NCI-H1092 treated with DMSO at 0.1 percent for 48 hours (cell line): ENCODE data around the gene P2RX7.
"Not testable (repeated sequence)": the region's sequence is repeated elsewhere in the genome, so short reads cannot be mapped to it uniquely, and the experiment has no call there.

Experiments used
- DNase-seq: peaks from one replicate; lab custom pipeline; 2025; lab: John Stamatoyannopoulos, UW

The P2RX7 gene

GRCh38 chr12:121135320-121135719 lies 2.6 kb downstream of the P2RX7 start:
- no peak for DNase-seq

- no peak for DNase-seq
These were observed 4.8 kb downstream of the P2RX7 start for GRCh38 chr12:121137512-121137911.

- no peak for DNase-seq
These were observed 5.6 kb downstream of the P2RX7 start for GRCh38 chr12:121138284-121138683.

- no peak for DNase-seq
These were observed 6.6 kb downstream of the P2RX7 start for GRCh38 chr12:121139286-121139685.

GRCh38 chr12:121142171-121142950 lies 9.7 kb downstream of the P2RX7 start:
- DNase-seq = no peak

- no peak for DNase-seq
These were observed 11.8 kb downstream of the P2RX7 start for GRCh38 chr12:121144416-121144914.

GRCh38 chr12:121145221-121145620 lies 12.5 kb downstream of the P2RX7 start:
- DNase-seq = no peak

GRCh38 chr12:121149289-121149688 lies 16.6 kb downstream of the P2RX7 start:
- DNase-seq = not testable (repeated sequence)

- no peak for DNase-seq
These were observed 22.2 kb downstream of the P2RX7 start for GRCh38 chr12:121154793-121155375.

GRCh38 chr12:121156365-121156764 lies 23.7 kb downstream of the P2RX7 start:
- DNase-seq = no peak

GRCh38 chr12:121158085-121158484 lies 25.4 kb downstream of the P2RX7 start:
- no peak for DNase-seq

GRCh38 chr12:121158728-121159351 lies 26.2 kb downstream of the P2RX7 start:
- not testable (repeated sequence) for DNase-seq

GRCh38 chr12:121159467-121160307 lies 27.0 kb downstream of the P2RX7 start:
- DNase-seq = no peak

- DNase-seq = no peak
These were observed 29.7 kb downstream of the P2RX7 start for GRCh38 chr12:121162384-121162783.

GRCh38 chr12:121162985-121163384 lies 30.3 kb downstream of the P2RX7 start:
- DNase-seq = no peak

GRCh38 chr12:121164839-121165238 lies 32.2 kb downstream of the P2RX7 start:
- not testable (repeated sequence) for DNase-seq

- DNase-seq = no peak
These were observed 32.6 kb downstream of the P2RX7 start for GRCh38 chr12:121165316-121165715.

- DNase-seq = no peak
These were observed 33.7 kb downstream of the P2RX7 start for GRCh38 chr12:121166356-121166755.

GRCh38 chr12:121167232-121167820 lies 34.6 kb downstream of the P2RX7 start:
- no peak for DNase-seq

- no peak for DNase-seq
These were observed 35.3 kb downstream of the P2RX7 start for GRCh38 chr12:121167951-121168350.

- DNase-seq = no peak
These were observed 37.5 kb downstream of the P2RX7 start for GRCh38 chr12:121170151-121170550.
